ENCODE results near the gene FAM32A. TPM values are rescaled to one million over a fixed set of nuclear protein-coding genes. Genes with fewer than 3 reads are reported as not detected.

Gene FAM32A
- total RNA-seq = 121 and 145 TPM in 2 replicates

- TF ChIP-seq CTCF (IDR thresholded peaks at IDR 0.05; ENCODE audit: insufficient read depth, low read length, poor library complexity, severe bottlenecking) = peak; percentile 16
- Histone ChIP-seq H3K27me3 (ENCODE audit: control insufficient read depth, insufficient read depth, low read length) (no peaks in the 10 kb centered on the region), H3K4me3 (ENCODE audit: low read depth, low read length) (peak within 1 kb of the TSS; percentile 74), H3K36me3 (ENCODE audit: control insufficient read depth, insufficient read depth, low read length) (no peaks in the 10 kb centered on the region)
- peak; percentile 97 for DNase-seq (ENCODE audit: low read depth)
Observed at GRCh38 chr19:16185123-16185767, at the start of gene FAM32A. FAM32A (plus strand) TSS chr19:16185410; CDS start chr19:16185443, 33 bp downstream.

- Histone ChIP-seq H3K27me3 (ENCODE audit: control insufficient read depth, insufficient read depth, low read length) (no peaks in the 10 kb centered on the region), H3K4me3 (ENCODE audit: low read depth, low read length) (no peak overlapping the region), H3K36me3 (ENCODE audit: control insufficient read depth, insufficient read depth, low read length) (no peaks in the 10 kb centered on the region)
- no peak for TF ChIP-seq CTCF (IDR thresholded peaks at IDR 0.05; ENCODE audit: insufficient read depth, low read length, poor library complexity, severe bottlenecking)
- DNase-seq (ENCODE audit: low read depth) = no peak
Observed at GRCh38 chr19:16135430-16136127, 49.6 kb upstream of the FAM32A start.

- no peak for DNase-seq (ENCODE audit: low read depth)
- Histone ChIP-seq H3K4me3 (ENCODE audit: low read depth, low read length) (no peak overlapping the region), H3K36me3 (ENCODE audit: control insufficient read depth, insufficient read depth, low read length) (no peaks in the 10 kb centered on the region), H3K27me3 (ENCODE audit: control insufficient read depth, insufficient read depth, low read length) (no peaks in the 10 kb centered on the region)
- no peak for TF ChIP-seq CTCF (IDR thresholded peaks at IDR 0.05; ENCODE audit: insufficient read depth, low read length, poor library complexity, severe bottlenecking)
Observed at GRCh38 chr19:16136185-16136999, 48.8 kb upstream of the FAM32A start.

GRCh38 chr19:16139752-16140151, 45.5 kb upstream of the FAM32A start:
- no peak for DNase-seq (ENCODE audit: low read depth)
- Histone ChIP-seq H3K27me3 (ENCODE audit: control insufficient read depth, insufficient read depth, low read length) (no peaks in the 10 kb centered on the region), H3K4me3 (ENCODE audit: low read depth, low read length) (no peak overlapping the region), H3K36me3 (ENCODE audit: control insufficient read depth, insufficient read depth, low read length) (no peaks in the 10 kb centered on the region)
- TF ChIP-seq CTCF (IDR thresholded peaks at IDR 0.05; ENCODE audit: insufficient read depth, low read length, poor library complexity, severe bottlenecking) = no peak

GRCh38 chr19:16141043-16141442, 44.2 kb upstream of the FAM32A start:
- Histone ChIP-seq H3K36me3 (ENCODE audit: control insufficient read depth, insufficient read depth, low read length) (no peaks in the 10 kb centered on the region), H3K4me3 (ENCODE audit: low read depth, low read length) (no peak overlapping the region), H3K27me3 (ENCODE audit: control insufficient read depth, insufficient read depth, low read length) (no peaks in the 10 kb centered on the region)
- TF ChIP-seq CTCF (IDR thresholded peaks at IDR 0.05; ENCODE audit: insufficient read depth, low read length, poor library complexity, severe bottlenecking) = no peak
- DNase-seq (ENCODE audit: low read depth) = no peak

All from kidney epithelial cell (primary cell).